Keratinocyte (primary cell): ENCODE measurements around the gene ABI3BP. TPM values are rescaled to one million over a fixed set of nuclear protein-coding genes. Genes with fewer than 3 reads are reported as not detected.

Experiments
- DNase-seq: peaks from one replicate; pipeline ENCODE4 v3.0.0-alpha.2; 2011; ENCODE audit warnings: low read depth, missing footprints, low spot score
- FAIRE-seq: peaks from 2 replicates; lab custom pipeline; 2011; peaks lifted over from hg19 to GRCh38; lab: Jason Lieb, UNC
- H2AFZ ChIP-seq: 2 replicates; pipeline ENCODE4 v1.6.0; 2012; ENCODE audit warnings: low read length, control low read depth, inconsistent platforms; ENCODE audit not compliant: control insufficient read depth
- H3K27ac ChIP-seq: 2 replicates; pipeline ENCODE4 v1.5.1; 2011; ENCODE audit warnings: low read length; ENCODE audit not compliant: control insufficient read depth, insufficient read depth
- H3K27me3 ChIP-seq: 3 replicates; pipeline ENCODE4 v1.6.0; 2011; ENCODE audit warnings: low read length; ENCODE audit not compliant: control insufficient read depth, insufficient read depth; ENCODE audit errors: extremely low read depth
- H3K36me3 ChIP-seq, 2 experiments: 2 replicates in 1 of 2; 3 replicates in 1 of 2; pipeline ENCODE4 v1.5.1; 2011; ENCODE audit warnings: low read length in 2 of 2, mild to moderate bottlenecking in 1 of 2; ENCODE audit not compliant: control insufficient read depth in 2 of 2, insufficient read depth in 2 of 2; ENCODE audit errors: extremely low read depth in 1 of 2
- H3K4me1 ChIP-seq: 3 replicates; pipeline ENCODE4 v1.5.1; 2011; ENCODE audit warnings: low read length; ENCODE audit not compliant: control insufficient read depth, insufficient read depth; ENCODE audit errors: extremely low read depth
- H3K4me2 ChIP-seq: 3 replicates; pipeline ENCODE4 v1.6.0; 2011; ENCODE audit warnings: low read depth, low read length; ENCODE audit not compliant: control insufficient read depth, insufficient read depth; ENCODE audit errors: extremely low read depth
- H3K4me3 ChIP-seq, 3 experiments: fragments of 200-600 bp in 1 of 3; sonication (generic) in 1 of 3; 2 replicates in 2 of 3; 3 replicates in 1 of 3; pipeline ENCODE4 v1.5.1; 2011 to 2016; ENCODE audit warnings: low read length in 3 of 3, mild to moderate bottlenecking in 3 of 3, control low read depth in 2 of 3, inconsistent platforms in 1 of 3, low read depth in 1 of 3, mixed read lengths in 1 of 3, mixed run types in 1 of 3, moderate library complexity in 1 of 3; ENCODE audit not compliant: control insufficient read depth in 2 of 3, insufficient read depth in 2 of 3; ENCODE audit errors: extremely low read depth in 1 of 3
- H3K79me2 ChIP-seq: 2 replicates; pipeline ENCODE4 v1.6.0; 2012; ENCODE audit warnings: low read length; ENCODE audit not compliant: control insufficient read depth, insufficient read depth
- H3K9ac ChIP-seq: 3 replicates; pipeline ENCODE4 v1.6.0; 2011; ENCODE audit warnings: low read length; ENCODE audit not compliant: control insufficient read depth, insufficient read depth; ENCODE audit errors: extremely low read depth
- H3K9me1 ChIP-seq: 3 replicates; pipeline ENCODE4 v1.6.0; 2011; ENCODE audit warnings: low read length; ENCODE audit not compliant: control insufficient read depth, insufficient read depth; ENCODE audit errors: extremely low read depth
- H3K9me3 ChIP-seq: 2 replicates; pipeline ENCODE4 v1.5.1; 2012; ENCODE audit warnings: low read depth, low read length; ENCODE audit not compliant: control insufficient read depth
- H4K20me1 ChIP-seq: 3 replicates; pipeline ENCODE4 v1.6.0; 2011; ENCODE audit warnings: low read length; ENCODE audit not compliant: control insufficient read depth, insufficient read depth; ENCODE audit errors: extremely low read depth
- CTCF ChIP-seq, 3 experiments: IDR thresholded peaks in 1 of 3; conservative IDR thresholded peaks in 1 of 3; optimal IDR thresholded peaks in 1 of 3; 2 replicates in 2 of 3; 3 replicates in 1 of 3; pipeline versions ENCODE3 to v1.5.1; 2011; ENCODE audit warnings: low read length in 3 of 3, mild to moderate bottlenecking in 3 of 3, moderate library complexity in 2 of 3, control low read depth in 1 of 3, inconsistent platforms in 1 of 3; ENCODE audit not compliant: insufficient read depth in 2 of 3; ENCODE audit errors: extremely low read depth in 1 of 3
- EZH2 ChIP-seq: IDR thresholded peaks from one replicate; pipeline ENCODE4 v1.6.1; 2012; ENCODE audit warnings: inconsistent platforms, mild to moderate bottlenecking, low read length, moderate library complexity
- dilution Hi-C: fragments of 300-500 bp; cut with MboI; formaldehyde crosslinking; loops from one replicate; pipeline ENCODE4 v1.7.0; 2020; ENCODE audit warnings: low sequenced_read_pairs; ENCODE audit not compliant: extremely low pct_ligation_motif_present
- polyA plus RNA-seq, 5 experiments: library from polyadenylated mRNA; depleted of rRNA in 3 of 5; stranded (reverse) in 3 of 5; stranded (forward) in 1 of 5; unstranded in 1 of 5; fragments of >200 nt; gene quantifications; 1 replicate in 1 of 5; 2 replicates in 3 of 5; 3 replicates in 1 of 5; pipeline versions ENCODE4 v1.2.1 to v1.2.3, GENCODE V29; 2011 to 2012; ENCODE audit warnings: missing spikeins in 2 of 5, low read depth in 1 of 5, low replicate concordance in 1 of 5

Gene ABI3BP
- polyA plus RNA-seq, 1 donor (not counting 4 experiments of a cell fraction or from before 2014, with no cell fraction given) = 0.59 TPM

- H3K27ac ChIP-seq = peak overlapping the region; percentile 8
- H3K9ac ChIP-seq = no peak overlapping the region
- no peaks in the 10 kb centered on the region for H3K36me3 ChIP-seq
- no peak for TF ChIP-seq EZH2
- TF ChIP-seq CTCF (optimal IDR thresholded peaks at IDR 0.05 in 1 of 3, IDR thresholded peaks at IDR 0.05 in 1 of 3, conservative IDR thresholded peaks at IDR 0.05 in 1 of 3; ENCODE audit: extremely low read depth in 1 of 3, insufficient read depth in 2 of 3, low read length in 3 of 3) = no peak
- no peak for DNase-seq
- H3K4me3 ChIP-seq = peak overlapping the region in 2 of 3 experiments; percentile 16 to 30
- no peaks in the 10 kb centered on the region for H3K9me1 ChIP-seq
- no peaks in the 10 kb centered on the region for H3K27me3 ChIP-seq
- peak overlapping the region; percentile 65 for H3K4me2 ChIP-seq
- no peaks in the 10 kb centered on the region for H3K79me2 ChIP-seq
- peak; percentile 78 for FAIRE-seq
- dilution Hi-C loops = loop anchor here (25.0 kb wide), 1 partner anchor 88 kb away; no protein-coding TSS in a partner anchor
- H2AFZ ChIP-seq = peak overlapping the region; percentile 63
- H3K4me1 ChIP-seq = peaks cover 8% of the 10 kb centered on the region
- H4K20me1 ChIP-seq = no peaks in the 10 kb centered on the region
- no peaks in the 10 kb centered on the region for H3K9me3 ChIP-seq
These were observed 118.0 kb downstream of the ABI3BP start for GRCh38 chr3:100875239-100875638.

GRCh38 chr3:100873611-100874010 lies 119.6 kb downstream of the ABI3BP start:
- Histone ChIP-seq H3K27me3 (no peaks in the 10 kb centered on the region), H3K4me1 (peaks cover 8% of the 10 kb centered on the region), H3K4me3 (no peak overlapping the region), H3K9me3 (no peaks in the 10 kb centered on the region), H3K27ac (no peak overlapping the region), H3K36me3 (no peaks in the 10 kb centered on the region), H4K20me1 (no peaks in the 10 kb centered on the region), H2AFZ (no peak overlapping the region), H3K4me2 (no peak overlapping the region), H3K9ac (no peak overlapping the region), H3K79me2 (no peaks in the 10 kb centered on the region), H3K9me1 (no peaks in the 10 kb centered on the region)
- DNase-seq (no peak), FAIRE-seq (no peak)
- TF ChIP-seq CTCF (optimal IDR thresholded peaks at IDR 0.05 in 1 of 3, IDR thresholded peaks at IDR 0.05 in 1 of 3, conservative IDR thresholded peaks at IDR 0.05 in 1 of 3; ENCODE audit: extremely low read depth in 1 of 3, insufficient read depth in 2 of 3, low read length in 3 of 3) = no peak
- no peak for TF ChIP-seq EZH2
- dilution Hi-C loops = no loop called here
